ENCODE results near the gene FAM81A.

The FAM81A gene

GRCh38 chr15:59555696-59556095 lies 117.7 kb downstream of the FAM81A start:
- no peak for TF ChIP-seq CTCF (IDR thresholded peaks at IDR 0.05; ENCODE audit: low read depth, low read length)
- H3K4me3 ChIP-seq (ENCODE audit: low read depth, low read length) = no peak overlapping the region
- no peaks in the 10 kb centered on the region for H3K36me3 ChIP-seq
- no peaks in the 10 kb centered on the region for H3K27me3 ChIP-seq (ENCODE audit: insufficient read depth, low read depth, severe bottlenecking)
- H3K27ac ChIP-seq = no peak overlapping the region
- no peaks in the 10 kb centered on the region for H3K9me3 ChIP-seq (ENCODE audit: severe bottlenecking)
- no peak for DNase-seq

- no peak for TF ChIP-seq CTCF (IDR thresholded peaks at IDR 0.05; ENCODE audit: low read depth, low read length)
- no peak overlapping the region for H3K27ac ChIP-seq
- H3K4me3 ChIP-seq (ENCODE audit: low read depth, low read length) = no peak overlapping the region
- no peak for DNase-seq
- no peaks in the 10 kb centered on the region for H3K27me3 ChIP-seq (ENCODE audit: insufficient read depth, low read depth, severe bottlenecking)
- H3K9me3 ChIP-seq (ENCODE audit: severe bottlenecking) = no peaks in the 10 kb centered on the region
- no peaks in the 10 kb centered on the region for H3K36me3 ChIP-seq
Measured at GRCh38 chr15:59556380-59556779, 118.4 kb downstream of the FAM81A start.

GRCh38 chr15:59557581-59557980 lies 119.6 kb downstream of the FAM81A start:
- no peaks in the 10 kb centered on the region for H3K9me3 ChIP-seq (ENCODE audit: severe bottlenecking)
- H3K27me3 ChIP-seq (ENCODE audit: insufficient read depth, low read depth, severe bottlenecking) = no peaks in the 10 kb centered on the region
- DNase-seq = no peak
- no peak for TF ChIP-seq CTCF (IDR thresholded peaks at IDR 0.05; ENCODE audit: low read depth, low read length)
- no peak overlapping the region for H3K27ac ChIP-seq
- H3K36me3 ChIP-seq = no peaks in the 10 kb centered on the region
- H3K4me3 ChIP-seq (ENCODE audit: low read depth, low read length) = no peak overlapping the region

- no peak overlapping the region for H3K4me3 ChIP-seq (ENCODE audit: low read depth, low read length)
- H3K27me3 ChIP-seq (ENCODE audit: insufficient read depth, low read depth, severe bottlenecking) = no peaks in the 10 kb centered on the region
- DNase-seq = no peak
- no peak overlapping the region for H3K27ac ChIP-seq
- H3K36me3 ChIP-seq = no peaks in the 10 kb centered on the region
- TF ChIP-seq CTCF (IDR thresholded peaks at IDR 0.05; ENCODE audit: low read depth, low read length) = no peak
- no peaks in the 10 kb centered on the region for H3K9me3 ChIP-seq (ENCODE audit: severe bottlenecking)
Measured at GRCh38 chr15:59558851-59559250, 120.9 kb downstream of the FAM81A start.

- H3K36me3 ChIP-seq = no peaks in the 10 kb centered on the region
- H3K4me3 ChIP-seq (ENCODE audit: low read depth, low read length) = no peak overlapping the region
- TF ChIP-seq CTCF (IDR thresholded peaks at IDR 0.05; ENCODE audit: low read depth, low read length) = no peak
- H3K27ac ChIP-seq = no peak overlapping the region
- H3K27me3 ChIP-seq (ENCODE audit: insufficient read depth, low read depth, severe bottlenecking) = no peaks in the 10 kb centered on the region
- no peaks in the 10 kb centered on the region for H3K9me3 ChIP-seq (ENCODE audit: severe bottlenecking)
- DNase-seq = no peak
Measured at GRCh38 chr15:59561547-59561946, 123.6 kb downstream of the FAM81A start.

- H3K27ac ChIP-seq = no peak overlapping the region
- no peaks in the 10 kb centered on the region for H3K27me3 ChIP-seq (ENCODE audit: insufficient read depth, low read depth, severe bottlenecking)
- TF ChIP-seq CTCF (IDR thresholded peaks at IDR 0.05; ENCODE audit: low read depth, low read length) = no peak
- DNase-seq = no peak
- no peaks in the 10 kb centered on the region for H3K36me3 ChIP-seq
- no peak overlapping the region for H3K4me3 ChIP-seq (ENCODE audit: low read depth, low read length)
- no peaks in the 10 kb centered on the region for H3K9me3 ChIP-seq (ENCODE audit: severe bottlenecking)
Measured at GRCh38 chr15:59562448-59563186, 124.6 kb downstream of the FAM81A start.

Measured in WERI-Rb-1 (cell line).